Mucosa of rectum (tissue), 2 donors: Measurements from ENCODE around the gene CISD3.

ENCODE experiments used
- H3K27ac ChIP-seq, 2 donors: one replicate each; pipeline ENCODE4 v1.7.0; 2013; ENCODE audit warnings: inconsistent platforms in 2 of 2, low read depth in 2 of 2, low read length in 2 of 2
- H3K27me3 ChIP-seq, 2 donors: one replicate each; pipeline ENCODE4 v1.7.0; 2013; ENCODE audit warnings: low read length in 2 of 2; ENCODE audit not compliant: control insufficient read depth in 2 of 2, insufficient read depth in 2 of 2
- H3K36me3 ChIP-seq, 2 donors: one replicate each; pipeline ENCODE4 v1.7.0; 2013; ENCODE audit warnings: low read length in 2 of 2; ENCODE audit not compliant: control insufficient read depth in 2 of 2, insufficient read depth in 2 of 2
- H3K4me1 ChIP-seq, 2 donors: one replicate each; pipeline ENCODE4 v1.7.0; 2013; ENCODE audit warnings: low read length in 2 of 2, mild to moderate bottlenecking in 1 of 2; ENCODE audit not compliant: control insufficient read depth in 2 of 2, insufficient read depth in 2 of 2
- H3K4me3 ChIP-seq, 2 donors: one replicate each; pipeline ENCODE4 v1.7.0; 2013; ENCODE audit warnings: low read length in 2 of 2
- H3K9ac ChIP-seq, 2 donors: one replicate each; pipeline ENCODE4 v1.7.0; 2013; ENCODE audit warnings: low read length in 2 of 2, low read depth in 1 of 2, mild to moderate bottlenecking in 1 of 2
- H3K9me3 ChIP-seq, 2 donors: one replicate each; pipeline ENCODE4 v1.7.0; 2013; ENCODE audit warnings: low read length in 2 of 2; ENCODE audit not compliant: control insufficient read depth in 2 of 2
- donor health status: healthy.
- donor health status: Normal muscosa, but diverticular disease.

The CISD3 gene

GRCh38 chr17:38773258-38773657 lies 43.1 kb downstream of the CISD3 start:
- no peak overlapping the region for H3K4me3 ChIP-seq
- no peak overlapping the region for H3K9ac ChIP-seq
- H3K36me3 ChIP-seq, result peaks cover 67 to 74% of the 10 kb centered on the region in 2 donors
- no peaks in the 10 kb centered on the region for H3K9me3 ChIP-seq
- H3K4me1 ChIP-seq, result no peaks in the 10 kb centered on the region
- H3K27ac ChIP-seq, result no peak overlapping the region
- no peaks in the 10 kb centered on the region for H3K27me3 ChIP-seq

DNA sequence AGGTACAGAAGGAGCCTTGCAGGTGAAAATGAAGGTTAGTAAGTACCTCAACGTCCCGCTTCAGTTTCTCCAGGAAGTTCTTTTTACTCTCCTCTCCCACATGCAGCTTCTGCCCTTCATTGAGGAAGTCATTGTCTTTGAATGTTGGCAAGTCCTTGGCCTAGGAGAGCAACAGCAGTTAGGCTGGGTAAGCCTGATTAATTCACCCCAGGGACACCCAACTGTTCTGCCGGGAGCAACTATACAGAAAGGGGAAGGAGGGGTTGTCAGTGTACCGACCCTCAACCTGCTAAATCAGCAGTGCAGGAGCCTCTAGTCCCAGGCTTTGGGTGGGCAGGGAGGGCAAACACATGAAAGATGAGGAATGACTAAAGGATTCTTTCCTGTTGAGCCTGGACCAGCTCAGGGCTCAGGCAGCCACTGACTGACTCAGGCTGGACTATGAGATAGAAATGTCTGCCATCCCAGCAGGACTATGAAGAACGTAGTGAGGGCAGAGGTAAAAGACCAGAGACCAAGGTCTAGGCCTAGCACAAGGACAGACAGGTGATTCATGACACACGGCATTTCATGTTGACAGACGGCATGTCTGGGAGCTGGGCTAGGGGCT lies 47.6 kb downstream of the CISD3 start:
- H3K9ac ChIP-seq, result no peak overlapping the region
- H3K27me3 ChIP-seq, result no peaks in the 10 kb centered on the region
- H3K4me1 ChIP-seq, result no peaks in the 10 kb centered on the region
- H3K27ac ChIP-seq, result no peak overlapping the region
- H3K36me3 ChIP-seq, result peaks cover 79 to 82% of the 10 kb centered on the region in 2 donors
- no peak overlapping the region for H3K4me3 ChIP-seq
- H3K9me3 ChIP-seq, result no peaks in the 10 kb centered on the region

GRCh38 chr17:38779965-38780752 lies 50.0 kb downstream of the CISD3 start:
- Histone ChIP-seq H3K9me3 (no peaks in the 10 kb centered on the region), H3K4me3 (no peak overlapping the region), H3K27ac (no peak overlapping the region), H3K36me3 (peaks cover 75 to 83% of the 10 kb centered on the region in 2 donors), H3K4me1 (no peaks in the 10 kb centered on the region), H3K9ac (no peak overlapping the region), H3K27me3 (no peaks in the 10 kb centered on the region)

GRCh38 chr17:38783227-38783626 lies 53.1 kb downstream of the CISD3 start:
- H3K27me3 ChIP-seq, result no peaks in the 10 kb centered on the region
- peaks cover 70 to 71% of the 10 kb centered on the region in 2 donors for H3K36me3 ChIP-seq
- H3K27ac ChIP-seq, result no peak overlapping the region
- no peaks in the 10 kb centered on the region for H3K4me1 ChIP-seq
- no peak overlapping the region for H3K9ac ChIP-seq
- H3K4me3 ChIP-seq, result no peak overlapping the region
- no peaks in the 10 kb centered on the region for H3K9me3 ChIP-seq
